Measurements from ENCODE around the gene GAA.

GRCh38 chr17:80122026-80122575 is 20.7 kb downstream of the GAA start:
- TF ChIP-seq, protein P1, sequence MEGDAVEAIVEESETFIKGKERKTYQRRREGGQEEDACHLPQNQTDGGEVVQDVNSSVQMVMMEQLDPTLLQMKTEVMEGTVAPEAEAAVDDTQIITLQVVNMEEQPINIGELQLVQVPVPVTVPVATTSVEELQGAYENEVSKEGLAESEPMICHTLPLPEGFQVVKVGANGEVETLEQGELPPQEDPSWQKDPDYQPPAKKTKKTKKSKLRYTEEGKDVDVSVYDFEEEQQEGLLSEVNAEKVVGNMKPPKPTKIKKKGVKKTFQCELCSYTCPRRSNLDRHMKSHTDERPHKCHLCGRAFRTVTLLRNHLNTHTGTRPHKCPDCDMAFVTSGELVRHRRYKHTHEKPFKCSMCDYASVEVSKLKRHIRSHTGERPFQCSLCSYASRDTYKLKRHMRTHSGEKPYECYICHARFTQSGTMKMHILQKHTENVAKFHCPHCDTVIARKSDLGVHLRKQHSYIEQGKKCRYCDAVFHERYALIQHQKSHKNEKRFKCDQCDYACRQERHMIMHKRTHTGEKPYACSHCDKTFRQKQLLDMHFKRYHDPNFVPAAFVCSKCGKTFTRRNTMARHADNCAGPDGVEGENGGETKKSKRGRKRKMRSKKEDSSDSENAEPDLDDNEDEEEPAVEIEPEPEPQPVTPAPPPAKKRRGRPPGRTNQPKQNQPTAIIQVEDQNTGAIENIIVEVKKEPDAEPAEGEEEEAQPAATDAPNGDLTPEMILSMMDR (IDR thresholded peaks at IDR 0.05; ENCODE audit: insufficient read depth, low read length, poor library complexity, severe bottlenecking): no peak
- no peak for TF ChIP-seq EZH2phosphoT487 (conservative IDR thresholded peaks at IDR 0.05; ENCODE audit: low read length)
